CD1c-positive myeloid dendritic cell (primary cell): Measurements from ENCODE around the gene AP3M1.

Experiments
- DNase-seq: peaks from one replicate; pipeline ENCODE4 v3.0.0-alpha.2; 2016; ENCODE audit errors: extremely low spot score

Gene AP3M1

DNA sequence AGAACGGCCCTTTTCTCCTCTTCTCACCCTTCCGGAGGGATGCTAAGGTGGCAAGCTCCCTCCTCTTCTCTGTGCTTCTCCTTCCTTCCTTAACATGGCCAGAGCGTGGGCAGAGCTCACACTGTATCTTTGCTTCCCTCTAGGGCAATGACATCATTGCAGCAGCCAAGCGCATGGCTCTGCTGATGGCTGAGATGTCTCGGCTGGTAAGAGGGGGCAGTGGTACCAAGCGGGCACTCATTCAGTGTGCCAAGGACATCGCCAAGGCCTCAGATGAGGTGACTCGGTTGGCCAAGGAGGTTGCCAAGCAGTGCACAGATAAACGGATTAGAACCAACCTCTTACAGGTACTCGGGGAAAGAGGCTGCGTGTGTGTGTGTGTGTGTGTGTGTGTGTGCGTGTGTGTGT, 36.6 kb downstream of the AP3M1 start:
- DNase-seq = no peak

DNA sequence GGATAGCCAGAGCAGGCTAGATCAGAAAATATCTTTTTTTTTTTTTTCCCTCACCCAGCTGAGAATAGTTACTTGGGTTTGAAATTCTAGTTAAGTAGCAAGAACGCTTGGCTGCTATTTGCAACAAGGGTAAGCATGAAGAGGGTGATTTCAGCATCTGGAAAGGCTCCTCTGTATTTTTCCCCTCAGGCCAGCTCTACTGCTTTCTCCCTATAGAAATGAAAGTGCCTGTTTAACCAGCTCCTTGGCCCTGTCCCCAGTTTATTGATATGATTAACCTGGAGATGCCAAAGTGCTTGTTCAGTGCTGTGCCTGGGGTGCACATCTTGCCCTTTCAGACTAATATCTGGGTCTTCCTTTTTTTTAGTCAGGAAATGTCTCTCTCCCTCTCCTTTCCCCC, 37.1 kb downstream of the AP3M1 start:
- DNase-seq = no peak

DNA sequence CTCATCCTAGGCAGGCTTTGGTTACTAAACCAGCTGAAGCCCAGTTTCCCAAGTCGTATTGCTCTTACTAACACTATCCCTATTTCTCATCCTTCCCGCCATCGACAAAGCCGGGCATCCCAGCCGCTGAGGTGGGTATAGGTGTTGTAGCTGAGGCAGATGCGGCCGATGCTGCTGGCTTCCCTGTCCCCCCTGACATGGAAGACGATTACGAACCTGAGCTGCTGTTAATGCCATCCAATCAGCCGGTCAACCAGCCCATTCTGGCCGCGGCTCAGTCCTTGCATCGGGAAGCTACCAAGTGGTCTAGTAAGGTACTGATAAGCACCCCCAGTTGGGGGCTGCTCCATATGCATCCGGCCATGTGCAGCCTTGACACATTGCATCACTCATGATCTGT, 38.8 kb downstream of the AP3M1 start:
- DNase-seq = no peak

DNA sequence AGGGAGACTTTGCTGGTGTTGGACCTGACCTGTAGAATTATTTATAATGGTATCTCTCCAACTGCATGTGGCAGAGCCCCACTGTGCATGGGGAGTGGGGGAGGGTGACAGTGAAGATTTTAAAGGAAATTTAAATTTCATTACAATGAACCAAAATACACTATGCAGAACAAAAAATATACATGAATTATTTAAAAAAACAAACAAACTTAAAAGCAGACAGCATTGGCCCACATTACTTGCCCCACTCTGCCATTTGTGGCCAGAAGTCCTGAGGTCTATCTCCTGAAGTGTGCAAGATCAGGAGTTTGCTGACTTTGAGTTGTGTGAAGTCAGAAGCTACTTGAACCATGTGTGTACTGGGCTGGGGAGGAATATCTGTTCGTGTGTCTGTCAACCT, 40.5 kb downstream of the AP3M1 start:
- DNase-seq = no peak

DNA sequence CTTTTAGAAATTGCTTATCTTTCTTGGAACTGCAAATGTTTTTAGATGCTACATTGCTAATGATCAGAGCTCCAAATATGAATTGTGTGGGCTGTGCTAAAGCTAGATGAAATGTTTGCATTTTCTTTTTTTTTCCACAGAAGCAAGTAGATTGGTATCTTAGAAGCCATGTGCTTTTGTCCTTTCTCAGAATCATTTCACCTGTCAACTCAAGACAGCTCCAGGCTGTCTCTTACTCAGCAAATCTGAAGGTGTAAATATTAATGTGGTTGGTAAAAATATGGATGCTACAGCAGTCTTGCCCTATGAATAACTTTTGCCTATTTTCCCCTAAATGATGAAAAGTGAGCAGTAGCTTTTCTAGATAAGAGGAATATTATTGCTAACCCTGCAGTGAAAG, 41.2 kb downstream of the AP3M1 start:
- no peak for DNase-seq

- DNase-seq = no peak
Observed at GRCh38 chr10:74107391-74107790, 43.2 kb downstream of the AP3M1 start.

DNA sequence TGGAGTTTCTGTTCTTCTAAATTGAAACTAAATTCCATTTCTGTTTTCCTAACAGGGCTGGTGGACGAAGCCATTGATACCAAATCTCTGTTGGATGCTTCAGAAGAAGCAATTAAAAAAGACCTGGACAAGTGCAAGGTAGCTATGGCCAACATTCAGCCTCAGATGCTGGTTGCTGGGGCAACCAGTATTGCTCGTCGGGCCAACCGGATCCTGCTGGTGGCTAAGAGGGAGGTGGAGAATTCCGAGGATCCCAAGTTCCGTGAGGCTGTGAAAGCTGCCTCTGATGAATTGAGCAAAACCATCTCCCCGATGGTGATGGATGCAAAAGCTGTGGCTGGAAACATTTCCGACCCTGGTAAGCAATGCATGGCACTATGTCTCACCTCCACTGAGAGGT, 45.6 kb downstream of the AP3M1 start:
- DNase-seq = no peak

- DNase-seq = no peak
Observed at GRCh38 chr10:74104480-74104879, 46.1 kb downstream of the AP3M1 start.

DNA sequence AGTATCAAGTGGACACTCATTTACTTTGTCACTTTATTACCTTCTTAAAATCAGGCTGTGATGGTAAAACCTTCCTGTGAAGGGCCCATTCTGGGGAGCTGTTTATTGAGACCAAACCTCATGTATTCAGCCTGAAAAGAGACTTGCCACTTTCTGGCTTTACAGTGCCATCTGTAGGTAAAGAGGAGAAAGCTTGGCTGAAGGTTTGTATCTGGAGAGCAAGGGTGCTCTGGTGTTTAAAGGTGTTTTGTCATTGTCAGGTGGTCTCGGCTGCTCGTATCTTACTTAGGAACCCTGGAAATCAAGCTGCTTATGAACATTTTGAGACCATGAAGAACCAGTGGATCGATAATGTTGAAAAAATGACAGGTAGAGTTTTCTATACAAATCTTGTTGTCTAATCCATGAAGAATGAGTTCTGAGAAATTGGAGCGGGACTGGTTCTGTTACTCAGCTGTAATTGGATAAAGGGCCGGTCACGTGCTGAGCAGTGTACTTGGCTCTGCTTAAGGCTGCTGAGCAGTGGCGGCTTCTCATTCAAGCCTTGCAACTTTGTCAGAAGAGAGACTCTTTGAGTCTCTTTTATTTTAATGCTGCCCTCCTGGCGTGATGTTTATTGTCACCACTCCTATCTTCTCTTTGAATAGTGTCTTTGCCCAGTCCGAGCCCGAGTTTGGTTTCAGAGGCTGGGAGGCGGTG, 46.9 kb downstream of the AP3M1 start:
- no peak for DNase-seq

DNA sequence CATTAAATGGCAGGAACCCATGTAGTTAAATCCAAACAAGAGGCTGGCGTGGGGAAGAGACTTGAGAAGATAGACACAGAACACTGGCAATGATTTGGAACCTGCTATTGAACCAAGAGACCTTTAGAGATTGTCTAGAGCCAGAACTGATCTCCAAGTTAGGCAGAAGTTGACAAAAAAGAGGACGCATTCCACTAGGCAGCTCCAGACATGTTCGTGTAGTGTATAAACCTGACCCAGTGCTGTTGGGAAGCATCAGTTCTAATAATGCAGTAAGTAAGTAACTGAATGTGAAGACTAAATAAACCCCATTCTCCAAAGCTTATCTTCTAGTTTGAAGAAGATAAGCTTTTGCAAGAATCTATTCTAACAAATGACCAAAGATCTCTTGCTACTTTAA, 50.8 kb downstream of the AP3M1 start:
- DNase-seq = no peak

GRCh38 chr10:74099420-74099819, 51.2 kb downstream of the AP3M1 start:
- no peak for DNase-seq

GRCh38 chr10:74097776-74098175, 52.9 kb downstream of the AP3M1 start:
- DNase-seq = no peak

GRCh38 chr10:74096777-74097176, 53.9 kb downstream of the AP3M1 start:
- no peak for DNase-seq

DNA sequence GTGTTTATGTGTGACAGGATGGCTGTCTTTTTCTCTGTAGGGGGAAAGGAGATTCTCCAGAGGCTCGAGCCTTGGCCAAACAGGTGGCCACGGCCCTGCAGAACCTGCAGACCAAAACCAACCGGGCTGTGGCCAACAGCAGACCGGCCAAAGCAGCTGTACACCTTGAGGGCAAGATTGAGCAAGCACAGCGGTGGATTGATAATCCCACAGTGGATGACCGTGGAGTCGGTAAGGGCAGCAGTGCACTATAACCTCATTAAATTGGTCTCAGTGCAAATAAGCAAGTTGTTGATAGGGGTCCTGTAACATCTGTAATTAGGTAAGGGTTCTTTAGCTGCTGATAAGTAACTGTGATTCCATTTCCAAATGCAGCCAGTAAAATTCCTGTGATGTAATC, 56.4 kb downstream of the AP3M1 start:
- DNase-seq = no peak

GRCh38 chr10:74093530-74094164, 57.0 kb downstream of the AP3M1 start:
- no peak for DNase-seq

- no peak for DNase-seq
Observed at GRCh38 chr10:74092372-74092771, 58.3 kb downstream of the AP3M1 start.

- DNase-seq = no peak
Observed at GRCh38 chr10:74088722-74089121, 61.9 kb downstream of the AP3M1 start.

DNA sequence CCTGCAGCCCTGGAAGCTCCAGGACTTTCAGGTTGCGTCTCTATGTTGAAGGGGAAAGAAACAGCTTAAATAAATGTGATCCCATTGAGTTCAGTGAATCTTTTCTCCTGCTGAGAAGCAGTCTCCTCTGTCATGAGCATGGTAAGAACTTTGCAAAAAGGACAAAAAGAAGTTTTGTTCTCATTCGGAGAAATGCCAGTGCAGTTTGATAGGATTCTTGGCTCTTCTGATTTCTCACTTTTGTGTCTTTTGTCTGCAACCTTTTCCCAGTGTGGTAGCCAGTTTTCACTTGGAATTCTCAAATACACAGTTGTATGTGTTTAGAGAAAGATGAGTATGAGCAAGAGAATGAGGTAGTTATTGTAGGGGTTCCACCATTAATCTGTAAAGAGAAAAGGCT, 64.3 kb downstream of the AP3M1 start:
- no peak for DNase-seq

- DNase-seq = no peak
Observed at GRCh38 chr10:74084955-74085354, 65.7 kb downstream of the AP3M1 start.

DNA sequence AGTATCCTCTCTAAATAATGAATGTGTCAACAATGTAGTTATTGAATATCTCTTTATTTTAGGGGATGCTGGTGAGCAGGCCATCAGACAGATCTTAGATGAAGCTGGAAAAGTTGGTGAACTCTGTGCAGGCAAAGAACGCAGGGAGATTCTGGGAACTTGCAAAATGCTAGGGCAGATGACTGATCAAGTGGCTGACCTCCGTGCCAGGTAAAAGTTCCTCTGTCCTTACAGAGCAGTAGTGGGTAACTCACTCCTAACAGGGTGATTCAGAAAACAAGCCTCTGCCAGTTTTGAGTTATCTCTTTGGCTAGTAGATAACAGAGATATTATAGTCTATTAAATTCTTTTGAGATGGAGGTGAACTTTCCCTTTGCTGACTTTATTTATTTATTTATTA, 67.3 kb downstream of the AP3M1 start:
- no peak for DNase-seq

- DNase-seq = no peak
Observed at GRCh38 chr10:74081941-74082718, 68.5 kb downstream of the AP3M1 start.

- peak; percentile 48 for DNase-seq
Observed at GRCh38 chr10:74081192-74081803, 69.3 kb downstream of the AP3M1 start.
